GM23338 (cell line): ENCODE results near the gene RIN3. TPM values are rescaled to one million over a fixed set of nuclear protein-coding genes. Genes with fewer than 3 reads are reported as not detected.

Source experiments
- ATAC-seq: fragments of 200-7000 bp; cut with Tn5 transposase; 3 replicates; pipeline ENCODE4 v1.9.1; 2020
- DNase-seq: peaks from one replicate; pipeline ENCODE4 v3.0.0-alpha.2; 2015; ENCODE audit warnings: low spot score
- H2AFZ ChIP-seq: fragments of 200-600 bp; sonication (generic); 2 replicates; pipeline ENCODE4 v1.8.0; 2016; ENCODE audit warnings: antibody characterized with exemption, mild to moderate bottlenecking, moderate library complexity
- H3F3A ChIP-seq: fragments of 200-600 bp; sonication (generic); replicated peaks from 2 replicates; pipeline ENCODE4 v1.8.0; 2017; ENCODE audit warnings: antibody characterized with exemption, mixed run types, low read depth
- H3K27ac ChIP-seq: fragments of 200-600 bp; sonication (generic); 2 replicates; pipeline ENCODE4 v1.6.1; 2016; ENCODE audit warnings: low read depth
- H3K27me3 ChIP-seq: fragments of 200-600 bp; sonication (generic); 2 replicates; pipeline ENCODE4 v1.8.0; 2016; ENCODE audit warnings: mild to moderate bottlenecking, mixed run types, moderate library complexity; ENCODE audit not compliant: insufficient read depth
- H3K36me3 ChIP-seq: fragments of 200-600 bp; sonication (generic); 2 replicates; pipeline ENCODE4 v1.8.0; 2016; ENCODE audit warnings: mild to moderate bottlenecking; ENCODE audit not compliant: insufficient read depth
- H3K4me1 ChIP-seq: fragments of 200-600 bp; sonication (generic); 2 replicates; pipeline ENCODE4 v1.8.0; 2016; ENCODE audit warnings: mild to moderate bottlenecking, moderate library complexity; ENCODE audit not compliant: insufficient read depth
- H3K4me2 ChIP-seq: fragments of 200-600 bp; sonication (generic); 2 replicates; pipeline ENCODE4 v1.7.1; 2017; ENCODE audit warnings: mixed run types
- H3K4me3 ChIP-seq: fragments of 200-600 bp; sonication (generic); 2 replicates; pipeline ENCODE4 v1.6.1; 2016; ENCODE audit warnings: mixed run types
- H3K79me2 ChIP-seq: fragments of 200-600 bp; sonication (generic); replicated peaks from 2 replicates; pipeline ENCODE4 v1.8.0; 2017; ENCODE audit warnings: mild to moderate bottlenecking; ENCODE audit not compliant: insufficient read depth
- H3K9me2 ChIP-seq: fragments of 200-600 bp; sonication (generic); 2 replicates; pipeline ENCODE4 v1.8.0; 2017; ENCODE audit not compliant: insufficient read depth
- H4K20me1 ChIP-seq: fragments of 200-600 bp; sonication (generic); replicated peaks from 2 replicates; pipeline ENCODE4 v1.8.0; 2017; ENCODE audit warnings: mild to moderate bottlenecking; ENCODE audit not compliant: insufficient read depth
- H3K27ac Mint-ChIP-seq: 2 replicates; pipeline ENCODE4 v1.8.0; 2020; ENCODE audit warnings: inconsistent platforms, mild to moderate bottlenecking, moderate library complexity, mixed read lengths
- H3K27me3 Mint-ChIP-seq: 3 replicates; pipeline ENCODE4 v1.8.0; 2022; ENCODE audit warnings: low read depth, mild to moderate bottlenecking, moderate library complexity, mixed read lengths, inconsistent platforms; ENCODE audit not compliant: insufficient read depth, poor library complexity
- H3K36me3 Mint-ChIP-seq: 3 replicates; pipeline ENCODE4 v1.8.0; 2021; ENCODE audit warnings: low read depth, mild to moderate bottlenecking, inconsistent platforms, moderate library complexity, mixed read lengths
- H3K4me1 Mint-ChIP-seq: 3 replicates; pipeline ENCODE4 v1.8.0; 2020; ENCODE audit warnings: mild to moderate bottlenecking, inconsistent platforms, mixed read lengths
- H3K4me3 Mint-ChIP-seq: 3 replicates; pipeline ENCODE4 v1.8.0; 2021; ENCODE audit warnings: moderate library complexity, mild to moderate bottlenecking, inconsistent platforms, mixed read lengths
- H3K9me3 Mint-ChIP-seq: 3 replicates; pipeline ENCODE4 v1.8.0; 2020; ENCODE audit warnings: moderate library complexity, mild to moderate bottlenecking, inconsistent platforms, mixed read lengths
- CREB1 ChIP-seq: fragments of 250-450 bp; sonication (Bioruptor Pico); IDR thresholded peaks from 2 replicates; pipeline ENCODE4 v1.5.0; 2020; ENCODE audit warnings: low read depth, mild to moderate bottlenecking, moderate library complexity
- EZH2 ChIP-seq: fragments of 200-600 bp; sonication (generic); IDR thresholded peaks from one replicate; pipeline ENCODE4 v1.8.0; 2017; ENCODE audit warnings: antibody characterized with exemption, mild to moderate bottlenecking, low read depth; ENCODE audit not compliant: unreplicated experiment
- EZH2phosphoT487 ChIP-seq: fragments of 200-600 bp; sonication (generic); IDR thresholded peaks from one replicate; pipeline ENCODE4 v1.8.1; 2018; ENCODE audit warnings: antibody characterized with exemption; ENCODE audit not compliant: unreplicated experiment
- JUNB ChIP-seq: IDR thresholded peaks from one replicate; pipeline ENCODE4 v1.6.1; 2016; ENCODE audit warnings: antibody characterized with exemption; ENCODE audit not compliant: unreplicated experiment
- NANOG ChIP-seq: IDR thresholded peaks from 2 replicates; pipeline ENCODE4 v1.6.1; 2016; ENCODE audit warnings: antibody characterized with exemption, borderline replicate concordance
- POLR2AphosphoS5 ChIP-seq: IDR thresholded peaks from 2 replicates; pipeline ENCODE4 v1.6.1; 2016; ENCODE audit warnings: antibody characterized with exemption, low read depth
- STAT1 ChIP-seq: IDR thresholded peaks from one replicate; pipeline ENCODE4 v1.6.1; 2016; ENCODE audit warnings: antibody characterized with exemption; ENCODE audit not compliant: unreplicated experiment
- ZNF114 ChIP-seq: fragments of 250-450 bp; sonication (Bioruptor Pico); IDR thresholded peaks from 2 replicates; pipeline ENCODE4 v1.5.0; 2020; ENCODE audit warnings: mild to moderate bottlenecking, moderate library complexity
- ZNF331 ChIP-seq: fragments of 250-450 bp; sonication (Bioruptor Pico); IDR thresholded peaks from 2 replicates; pipeline ENCODE4 v1.5.0; 2020; ENCODE audit warnings: low read depth, mild to moderate bottlenecking, moderate library complexity
- polyA plus RNA-seq: library from polyadenylated mRNA; unstranded; fragments of >200 nt; fragmentation: Nextera tagmentation; extraction: Ambion mirVana; gene quantifications from 2 replicates; pipeline ENCODE4 v1.2.1, GENCODE V29; 2016
- total RNA-seq: library from RNA; depleted of rRNA; stranded (reverse); fragments of >200 nt; shearing (Covaris generic); gene quantifications from 2 replicates; pipeline ENCODE4 v1.2.3, GENCODE V29; 2014
- TF ChIP-seq, protein P1 (sequence below), 2 experiments: fragments of 200-600 bp in 1 of 2; sonication (generic) in 1 of 2; conservative IDR thresholded peaks; 2 replicates each; pipeline versions ENCODE4 v1.5.1 to v1.6.1; 2016 to 2017; ENCODE audit warnings: antibody characterized with exemption in 2 of 2, low read depth in 2 of 2, mild to moderate bottlenecking in 2 of 2, moderate library complexity in 1 of 2
- TF ChIP-seq, protein P2 (sequence below): fragments of 250-450 bp; sonication (Bioruptor Pico); IDR thresholded peaks from 2 replicates; pipeline ENCODE4 v1.5.0; 2020; ENCODE audit warnings: mild to moderate bottlenecking, moderate library complexity
- TF ChIP-seq, protein P3 (sequence below): IDR thresholded peaks from one replicate; pipeline ENCODE4 v1.6.1; 2018; ENCODE audit warnings: antibody characterized with exemption; ENCODE audit not compliant: unreplicated experiment
- TF ChIP-seq, protein P4 (sequence below): IDR thresholded peaks from 2 replicates; pipeline ENCODE4 v1.6.1; 2016; ENCODE audit warnings: antibody characterized with exemption

RIN3 gene
- total and polyA plus RNA-seq, 2 experiments from 2014 or later = 0.97 to 1.5 TPM

DNA sequence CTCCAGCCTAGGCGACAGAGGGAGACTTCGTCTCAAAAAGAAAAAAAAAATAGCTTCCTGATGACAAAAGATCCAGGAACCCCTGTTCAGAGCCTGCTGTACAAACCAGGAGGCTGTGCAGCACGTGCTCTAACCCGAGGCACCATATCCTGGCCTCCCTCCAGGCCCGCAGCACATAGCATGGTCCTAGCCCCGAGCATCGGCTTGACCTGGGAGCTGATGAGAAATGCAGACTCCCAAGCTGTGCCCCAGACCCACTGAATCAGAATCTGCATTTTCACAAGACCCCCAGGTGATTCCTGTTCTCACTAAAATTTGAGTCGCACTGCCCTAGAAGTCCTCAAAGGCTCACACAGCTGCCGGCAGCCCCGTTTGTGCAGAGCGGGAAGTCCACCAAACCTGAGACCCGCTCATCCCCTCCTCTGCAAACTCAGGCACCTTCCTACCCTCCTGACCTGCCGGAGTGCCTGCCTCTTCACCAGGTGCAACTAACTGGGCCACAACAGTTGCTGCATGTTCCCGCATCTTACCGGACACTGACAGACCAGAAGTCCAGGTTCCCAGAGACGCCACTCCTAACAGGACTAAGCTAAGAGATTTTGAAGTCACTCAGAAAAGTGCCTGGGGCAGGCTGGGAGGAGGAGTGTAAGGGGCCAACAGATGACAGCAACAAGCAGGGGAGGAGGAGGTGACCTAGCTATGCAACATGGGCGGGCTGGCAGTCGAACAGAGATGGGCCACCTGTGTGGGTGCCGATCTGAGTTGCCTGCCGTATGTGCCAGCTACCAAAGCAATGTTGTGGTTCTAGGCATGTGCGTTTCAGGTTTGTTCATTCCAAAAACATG is 24.0 kb upstream of the RIN3 start:
- H3K9me3 Mint-ChIP-seq = no peaks in the 10 kb centered on the region; the same call in 2 of the 3 replicates
- Histone ChIP-seq H3K27me3 (no peaks in the 10 kb centered on the region), H3K4me1 (no peaks in the 10 kb centered on the region), H3K4me2 (no peak overlapping the region), H4K20me1 (no peaks in the 10 kb centered on the region), H2AFZ (no peak overlapping the region), H3K36me3 (no peaks in the 10 kb centered on the region), H3K79me2 (no peaks in the 10 kb centered on the region), H3K4me3 (no peak overlapping the region), H3K9me2 (no peaks in the 10 kb centered on the region), H3K27ac (no peak overlapping the region), H3F3A (no peaks in the 10 kb centered on the region)
- TF ChIP-seq, protein P1, sequence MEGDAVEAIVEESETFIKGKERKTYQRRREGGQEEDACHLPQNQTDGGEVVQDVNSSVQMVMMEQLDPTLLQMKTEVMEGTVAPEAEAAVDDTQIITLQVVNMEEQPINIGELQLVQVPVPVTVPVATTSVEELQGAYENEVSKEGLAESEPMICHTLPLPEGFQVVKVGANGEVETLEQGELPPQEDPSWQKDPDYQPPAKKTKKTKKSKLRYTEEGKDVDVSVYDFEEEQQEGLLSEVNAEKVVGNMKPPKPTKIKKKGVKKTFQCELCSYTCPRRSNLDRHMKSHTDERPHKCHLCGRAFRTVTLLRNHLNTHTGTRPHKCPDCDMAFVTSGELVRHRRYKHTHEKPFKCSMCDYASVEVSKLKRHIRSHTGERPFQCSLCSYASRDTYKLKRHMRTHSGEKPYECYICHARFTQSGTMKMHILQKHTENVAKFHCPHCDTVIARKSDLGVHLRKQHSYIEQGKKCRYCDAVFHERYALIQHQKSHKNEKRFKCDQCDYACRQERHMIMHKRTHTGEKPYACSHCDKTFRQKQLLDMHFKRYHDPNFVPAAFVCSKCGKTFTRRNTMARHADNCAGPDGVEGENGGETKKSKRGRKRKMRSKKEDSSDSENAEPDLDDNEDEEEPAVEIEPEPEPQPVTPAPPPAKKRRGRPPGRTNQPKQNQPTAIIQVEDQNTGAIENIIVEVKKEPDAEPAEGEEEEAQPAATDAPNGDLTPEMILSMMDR (conservative IDR thresholded peaks at IDR 0.05; ENCODE audit: low read depth in 2 of 2) = no peak
- TF ChIP-seq, protein P2, sequence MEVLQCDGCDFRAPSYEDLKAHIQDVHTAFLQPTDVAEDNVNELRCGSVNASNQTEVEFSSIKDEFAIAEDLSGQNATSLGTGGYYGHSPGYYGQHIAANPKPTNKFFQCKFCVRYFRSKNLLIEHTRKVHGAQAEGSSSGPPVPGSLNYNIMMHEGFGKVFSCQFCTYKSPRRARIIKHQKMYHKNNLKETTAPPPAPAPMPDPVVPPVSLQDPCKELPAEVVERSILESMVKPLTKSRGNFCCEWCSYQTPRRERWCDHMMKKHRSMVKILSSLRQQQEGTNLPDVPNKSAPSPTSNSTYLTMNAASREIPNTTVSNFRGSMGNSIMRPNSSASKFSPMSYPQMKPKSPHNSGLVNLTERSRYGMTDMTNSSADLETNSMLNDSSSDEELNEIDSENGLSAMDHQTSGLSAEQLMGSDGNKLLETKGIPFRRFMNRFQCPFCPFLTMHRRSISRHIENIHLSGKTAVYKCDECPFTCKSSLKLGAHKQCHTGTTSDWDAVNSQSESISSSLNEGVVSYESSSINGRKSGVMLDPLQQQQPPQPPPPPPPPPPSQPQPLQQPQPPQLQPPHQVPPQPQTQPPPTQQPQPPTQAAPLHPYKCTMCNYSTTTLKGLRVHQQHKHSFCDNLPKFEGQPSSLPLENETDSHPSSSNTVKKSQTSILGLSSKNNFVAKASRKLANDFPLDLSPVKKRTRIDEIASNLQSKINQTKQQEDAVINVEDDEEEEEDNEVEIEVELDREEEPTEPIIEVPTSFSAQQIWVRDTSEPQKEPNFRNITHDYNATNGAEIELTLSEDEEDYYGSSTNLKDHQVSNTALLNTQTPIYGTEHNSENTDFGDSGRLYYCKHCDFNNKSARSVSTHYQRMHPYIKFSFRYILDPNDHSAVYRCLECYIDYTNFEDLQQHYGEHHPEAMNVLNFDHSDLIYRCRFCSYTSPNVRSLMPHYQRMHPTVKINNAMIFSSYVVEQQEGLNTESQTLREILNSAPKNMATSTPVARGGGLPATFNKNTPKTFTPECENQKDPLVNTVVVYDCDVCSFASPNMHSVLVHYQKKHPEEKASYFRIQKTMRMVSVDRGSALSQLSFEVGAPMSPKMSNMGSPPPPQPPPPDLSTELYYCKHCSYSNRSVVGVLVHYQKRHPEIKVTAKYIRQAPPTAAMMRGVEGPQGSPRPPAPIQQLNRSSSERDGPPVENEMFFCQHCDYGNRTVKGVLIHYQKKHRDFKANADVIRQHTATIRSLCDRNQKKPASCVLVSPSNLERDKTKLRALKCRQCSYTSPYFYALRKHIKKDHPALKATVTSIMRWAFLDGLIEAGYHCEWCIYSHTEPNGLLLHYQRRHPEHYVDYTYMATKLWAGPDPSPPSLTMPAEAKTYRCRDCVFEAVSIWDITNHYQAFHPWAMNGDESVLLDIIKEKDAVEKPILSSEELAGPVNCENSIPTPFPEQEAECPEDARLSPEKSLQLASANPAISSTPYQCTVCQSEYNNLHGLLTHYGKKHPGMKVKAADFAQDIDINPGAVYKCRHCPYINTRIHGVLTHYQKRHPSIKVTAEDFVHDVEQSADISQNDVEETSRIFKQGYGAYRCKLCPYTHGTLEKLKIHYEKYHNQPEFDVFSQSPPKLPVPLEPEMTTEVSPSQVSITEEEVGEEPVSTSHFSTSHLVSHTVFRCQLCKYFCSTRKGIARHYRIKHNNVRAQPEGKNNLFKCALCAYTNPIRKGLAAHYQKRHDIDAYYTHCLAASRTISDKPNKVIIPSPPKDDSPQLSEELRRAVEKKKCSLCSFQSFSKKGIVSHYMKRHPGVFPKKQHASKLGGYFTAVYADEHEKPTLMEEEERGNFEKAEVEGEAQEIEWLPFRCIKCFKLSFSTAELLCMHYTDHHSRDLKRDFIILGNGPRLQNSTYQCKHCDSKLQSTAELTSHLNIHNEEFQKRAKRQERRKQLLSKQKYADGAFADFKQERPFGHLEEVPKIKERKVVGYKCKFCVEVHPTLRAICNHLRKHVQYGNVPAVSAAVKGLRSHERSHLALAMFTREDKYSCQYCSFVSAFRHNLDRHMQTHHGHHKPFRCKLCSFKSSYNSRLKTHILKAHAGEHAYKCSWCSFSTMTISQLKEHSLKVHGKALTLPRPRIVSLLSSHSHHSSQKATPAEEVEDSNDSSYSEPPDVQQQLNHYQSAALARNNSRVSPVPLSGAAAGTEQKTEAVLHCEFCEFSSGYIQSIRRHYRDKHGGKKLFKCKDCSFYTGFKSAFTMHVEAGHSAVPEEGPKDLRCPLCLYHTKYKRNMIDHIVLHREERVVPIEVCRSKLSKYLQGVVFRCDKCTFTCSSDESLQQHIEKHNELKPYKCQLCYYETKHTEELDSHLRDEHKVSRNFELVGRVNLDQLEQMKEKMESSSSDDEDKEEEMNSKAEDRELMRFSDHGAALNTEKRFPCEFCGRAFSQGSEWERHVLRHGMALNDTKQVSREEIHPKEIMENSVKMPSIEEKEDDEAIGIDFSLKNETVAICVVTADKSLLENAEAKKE = no peak
- TF ChIP-seq POLR2AphosphoS5 = no peak
- no peak for TF ChIP-seq ZNF331
- no peak for TF ChIP-seq ZNF114
- TF ChIP-seq CREB1 (CRISPR knock-in tag) = no peak
- no peak for TF ChIP-seq STAT1
- no peak for TF ChIP-seq JUNB
- no peak for TF ChIP-seq EZH2phosphoT487
- TF ChIP-seq EZH2 = no peak
- TF ChIP-seq, protein P3, sequence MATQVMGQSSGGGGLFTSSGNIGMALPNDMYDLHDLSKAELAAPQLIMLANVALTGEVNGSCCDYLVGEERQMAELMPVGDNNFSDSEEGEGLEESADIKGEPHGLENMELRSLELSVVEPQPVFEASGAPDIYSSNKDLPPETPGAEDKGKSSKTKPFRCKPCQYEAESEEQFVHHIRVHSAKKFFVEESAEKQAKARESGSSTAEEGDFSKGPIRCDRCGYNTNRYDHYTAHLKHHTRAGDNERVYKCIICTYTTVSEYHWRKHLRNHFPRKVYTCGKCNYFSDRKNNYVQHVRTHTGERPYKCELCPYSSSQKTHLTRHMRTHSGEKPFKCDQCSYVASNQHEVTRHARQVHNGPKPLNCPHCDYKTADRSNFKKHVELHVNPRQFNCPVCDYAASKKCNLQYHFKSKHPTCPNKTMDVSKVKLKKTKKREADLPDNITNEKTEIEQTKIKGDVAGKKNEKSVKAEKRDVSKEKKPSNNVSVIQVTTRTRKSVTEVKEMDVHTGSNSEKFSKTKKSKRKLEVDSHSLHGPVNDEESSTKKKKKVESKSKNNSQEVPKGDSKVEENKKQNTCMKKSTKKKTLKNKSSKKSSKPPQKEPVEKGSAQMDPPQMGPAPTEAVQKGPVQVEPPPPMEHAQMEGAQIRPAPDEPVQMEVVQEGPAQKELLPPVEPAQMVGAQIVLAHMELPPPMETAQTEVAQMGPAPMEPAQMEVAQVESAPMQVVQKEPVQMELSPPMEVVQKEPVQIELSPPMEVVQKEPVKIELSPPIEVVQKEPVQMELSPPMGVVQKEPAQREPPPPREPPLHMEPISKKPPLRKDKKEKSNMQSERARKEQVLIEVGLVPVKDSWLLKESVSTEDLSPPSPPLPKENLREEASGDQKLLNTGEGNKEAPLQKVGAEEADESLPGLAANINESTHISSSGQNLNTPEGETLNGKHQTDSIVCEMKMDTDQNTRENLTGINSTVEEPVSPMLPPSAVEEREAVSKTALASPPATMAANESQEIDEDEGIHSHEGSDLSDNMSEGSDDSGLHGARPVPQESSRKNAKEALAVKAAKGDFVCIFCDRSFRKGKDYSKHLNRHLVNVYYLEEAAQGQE = no peak
- no peak for TF ChIP-seq NANOG
- TF ChIP-seq, protein P4, sequence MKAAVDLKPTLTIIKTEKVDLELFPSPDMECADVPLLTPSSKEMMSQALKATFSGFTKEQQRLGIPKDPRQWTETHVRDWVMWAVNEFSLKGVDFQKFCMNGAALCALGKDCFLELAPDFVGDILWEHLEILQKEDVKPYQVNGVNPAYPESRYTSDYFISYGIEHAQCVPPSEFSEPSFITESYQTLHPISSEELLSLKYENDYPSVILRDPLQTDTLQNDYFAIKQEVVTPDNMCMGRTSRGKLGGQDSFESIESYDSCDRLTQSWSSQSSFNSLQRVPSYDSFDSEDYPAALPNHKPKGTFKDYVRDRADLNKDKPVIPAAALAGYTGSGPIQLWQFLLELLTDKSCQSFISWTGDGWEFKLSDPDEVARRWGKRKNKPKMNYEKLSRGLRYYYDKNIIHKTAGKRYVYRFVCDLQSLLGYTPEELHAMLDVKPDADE = no peak
- peaks cover 12% of the 10 kb centered on the region for H3K27me3 Mint-ChIP-seq
- no peak overlapping the region for H3K27ac Mint-ChIP-seq
- H3K4me1 Mint-ChIP-seq = peaks cover 7% of the 10 kb centered on the region
- DNase-seq (no peak), ATAC-seq (no peak)
- H3K4me3 Mint-ChIP-seq = no peak overlapping the region
- H3K36me3 Mint-ChIP-seq = no peaks in the 10 kb centered on the region; the same call in 2 of the 3 replicates
